ENCODE results near the gene FAM107B. TPM values are rescaled to one million over a fixed set of nuclear protein-coding genes. Genes with fewer than 3 reads are reported as not detected.

The FAM107B gene
- total RNA-seq, 6 experiments from 2014 or later: 58.6 to 116 (median 68.7) TPM

DNA sequence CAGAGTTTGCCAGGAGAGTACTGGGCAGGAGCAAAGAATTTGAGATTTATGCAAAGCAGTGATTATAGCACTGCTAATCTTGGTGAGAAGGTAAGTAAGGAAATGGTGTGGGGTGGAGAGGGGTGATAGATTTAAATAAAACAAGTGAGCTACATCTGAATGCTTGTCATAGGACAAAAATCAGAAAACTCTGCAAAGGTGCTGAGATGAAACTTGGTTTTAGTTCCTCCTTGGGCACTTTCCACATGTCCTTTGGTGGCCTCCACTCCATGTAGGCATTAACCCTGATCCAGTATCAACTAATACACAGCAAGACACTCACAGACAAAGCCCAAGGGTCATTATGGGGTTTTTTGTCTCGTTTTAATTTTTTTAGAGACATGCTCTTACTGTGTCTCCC lies 25.7 kb upstream of the FAM107B start:
- no peak overlapping the region for H3K4me3 ChIP-seq
- 0% methylated on average over 1 of the region's 1 CpG for WGBS (ENCODE audit: insufficient coverage, low coverage, low lambda C conversion rate, missing lambda C conversion rate)
- TF ChIP-seq, protein P1, sequence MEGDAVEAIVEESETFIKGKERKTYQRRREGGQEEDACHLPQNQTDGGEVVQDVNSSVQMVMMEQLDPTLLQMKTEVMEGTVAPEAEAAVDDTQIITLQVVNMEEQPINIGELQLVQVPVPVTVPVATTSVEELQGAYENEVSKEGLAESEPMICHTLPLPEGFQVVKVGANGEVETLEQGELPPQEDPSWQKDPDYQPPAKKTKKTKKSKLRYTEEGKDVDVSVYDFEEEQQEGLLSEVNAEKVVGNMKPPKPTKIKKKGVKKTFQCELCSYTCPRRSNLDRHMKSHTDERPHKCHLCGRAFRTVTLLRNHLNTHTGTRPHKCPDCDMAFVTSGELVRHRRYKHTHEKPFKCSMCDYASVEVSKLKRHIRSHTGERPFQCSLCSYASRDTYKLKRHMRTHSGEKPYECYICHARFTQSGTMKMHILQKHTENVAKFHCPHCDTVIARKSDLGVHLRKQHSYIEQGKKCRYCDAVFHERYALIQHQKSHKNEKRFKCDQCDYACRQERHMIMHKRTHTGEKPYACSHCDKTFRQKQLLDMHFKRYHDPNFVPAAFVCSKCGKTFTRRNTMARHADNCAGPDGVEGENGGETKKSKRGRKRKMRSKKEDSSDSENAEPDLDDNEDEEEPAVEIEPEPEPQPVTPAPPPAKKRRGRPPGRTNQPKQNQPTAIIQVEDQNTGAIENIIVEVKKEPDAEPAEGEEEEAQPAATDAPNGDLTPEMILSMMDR (IDR thresholded peaks at IDR 0.05): no peak
- no peak for TF ChIP-seq POLR2A (IDR thresholded peaks at IDR 0.05)
- no peak overlapping the region for H3K27ac ChIP-seq
- no peak for DNase-seq
- H3K4me1 ChIP-seq: no peaks in the 10 kb centered on the region
- H3K36me3 ChIP-seq: no peaks in the 10 kb centered on the region
- intact Hi-C loops (cut with DNase I): no loop called here
- H3K27me3 ChIP-seq: no peaks in the 10 kb centered on the region
- H3K9me3 ChIP-seq: no peaks in the 10 kb centered on the region
- no peak for ATAC-seq

DNA sequence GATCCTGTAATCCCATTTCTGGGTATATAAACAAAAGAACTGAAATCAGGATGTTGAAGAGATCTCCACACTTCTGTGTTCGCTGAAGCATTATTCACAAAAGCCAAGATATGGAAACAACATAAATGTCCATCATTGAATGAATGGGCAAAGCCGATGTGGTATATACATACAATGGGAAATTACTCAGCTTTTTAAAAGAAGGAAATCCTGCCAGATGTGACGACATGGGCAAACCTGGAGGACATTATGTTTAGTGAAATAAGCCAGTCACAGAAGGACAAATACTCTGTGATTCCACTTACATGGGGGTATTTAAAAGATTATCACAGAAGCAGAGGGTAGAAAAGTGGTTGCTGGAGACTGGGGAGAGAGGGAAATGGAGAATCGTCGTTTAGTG lies 23.9 kb upstream of the FAM107B start:
- Histone ChIP-seq H3K36me3 (no peaks in the 10 kb centered on the region), H3K27ac (no peak overlapping the region), H3K4me3 (no peak overlapping the region), H3K9me3 (no peaks in the 10 kb centered on the region), H3K4me1 (no peaks in the 10 kb centered on the region), H3K27me3 (no peaks in the 10 kb centered on the region)
- ATAC-seq (no peak), DNase-seq (no peak)
- intact Hi-C loops (cut with DNase I): no loop called here
- 41% methylated on average over 5 of the region's 5 CpGs for WGBS (ENCODE audit: insufficient coverage, low coverage, low lambda C conversion rate, missing lambda C conversion rate)
- TF ChIP-seq, protein P1 (IDR thresholded peaks at IDR 0.05): no peak
- no peak for TF ChIP-seq POLR2A (IDR thresholded peaks at IDR 0.05)

DNA sequence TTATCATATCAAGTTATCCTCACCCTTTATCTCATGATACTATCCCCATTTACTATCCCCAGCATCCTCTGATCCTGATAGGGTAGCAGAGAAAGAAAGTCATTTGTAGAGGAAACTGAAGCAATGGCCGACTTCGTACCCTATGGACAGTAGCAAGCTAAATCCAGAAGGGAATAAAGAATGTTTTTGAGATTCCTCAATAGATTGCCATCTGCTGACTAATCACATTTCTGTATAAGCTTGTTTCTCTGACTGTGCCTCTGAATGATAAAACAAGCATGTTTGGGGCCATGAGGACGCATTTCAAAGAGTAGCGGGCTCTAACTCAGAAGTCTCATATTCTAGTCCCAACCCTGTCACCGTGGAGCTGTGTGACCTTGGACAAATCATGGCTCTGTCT lies 13.2 kb upstream of the FAM107B start:
- H3K27ac ChIP-seq: no peak overlapping the region
- ATAC-seq: no peak
- H3K4me3 ChIP-seq: no peak overlapping the region
- H3K27me3 ChIP-seq: no peaks in the 10 kb centered on the region
- H3K36me3 ChIP-seq: no peaks in the 10 kb centered on the region
- no peak for DNase-seq
- intact Hi-C loops (cut with DNase I): no loop called here
- WGBS (ENCODE audit: insufficient coverage, low coverage, low lambda C conversion rate, missing lambda C conversion rate): 87% methylated on average over 5 of the region's 5 CpGs
- no peaks in the 10 kb centered on the region for H3K4me1 ChIP-seq
- TF ChIP-seq, protein P1 (IDR thresholded peaks at IDR 0.05): no peak
- TF ChIP-seq POLR2A (IDR thresholded peaks at IDR 0.05): no peak
- no peaks in the 10 kb centered on the region for H3K9me3 ChIP-seq

DNA sequence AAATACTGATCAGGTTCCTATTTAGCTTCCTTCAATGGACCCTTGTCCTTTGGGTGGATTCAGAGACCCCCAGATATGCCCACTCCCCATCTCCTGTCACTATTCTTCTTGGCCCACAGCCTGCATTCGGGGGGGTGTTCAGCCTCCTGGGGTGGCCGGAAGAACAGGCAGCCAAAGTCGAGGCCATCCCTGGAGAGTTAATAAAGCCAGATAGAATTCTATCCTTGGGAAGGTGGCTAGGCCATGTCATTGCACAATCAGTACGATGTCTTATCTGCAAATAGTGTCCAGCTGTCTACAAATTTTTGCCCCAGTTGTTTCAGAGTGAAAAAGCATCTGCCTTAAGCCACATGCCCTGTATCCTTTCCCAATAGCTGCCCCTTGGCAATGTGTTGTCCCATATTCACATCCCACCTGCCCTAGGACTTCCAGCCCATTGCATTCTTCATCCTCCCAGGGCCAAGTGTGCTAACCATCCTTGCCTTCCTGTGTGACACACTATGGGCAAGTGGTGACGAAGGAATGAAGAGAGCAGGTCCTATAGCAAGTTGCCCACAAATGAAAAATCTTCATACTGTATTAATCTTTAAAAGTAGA lies 9.9 kb upstream of the FAM107B start:
- DNase-seq (no peak), ATAC-seq (no peak)
- TF ChIP-seq POLR2A (IDR thresholded peaks at IDR 0.05): no peak
- TF ChIP-seq, protein P1 (IDR thresholded peaks at IDR 0.05): no peak
- 66% methylated on average over 5 of the region's 5 CpGs for WGBS (ENCODE audit: insufficient coverage, low coverage, low lambda C conversion rate, missing lambda C conversion rate)
- H3K27ac ChIP-seq: no peak overlapping the region
- H3K9me3 ChIP-seq: no peaks in the 10 kb centered on the region
- no peaks in the 10 kb centered on the region for H3K4me1 ChIP-seq
- intact Hi-C loops (cut with DNase I): no loop called here
- H3K27me3 ChIP-seq: no peaks in the 10 kb centered on the region
- no peaks in the 10 kb centered on the region for H3K36me3 ChIP-seq
- no peak overlapping the region for H3K4me3 ChIP-seq

All from right lobe of liver (tissue), 6 donors.